HuH-7.5 (cell line): ENCODE measurements around the gene BTBD9.
"Not testable (repeated sequence)": the region's sequence is repeated elsewhere in the genome, so short reads cannot be mapped to it uniquely, and the experiment has no call there.

Experiments
- DNase-seq: peaks from one replicate; pipeline ENCODE4 v3.0.0; 2011; ENCODE audit warnings: low spot score

The BTBD9 gene

DNA sequence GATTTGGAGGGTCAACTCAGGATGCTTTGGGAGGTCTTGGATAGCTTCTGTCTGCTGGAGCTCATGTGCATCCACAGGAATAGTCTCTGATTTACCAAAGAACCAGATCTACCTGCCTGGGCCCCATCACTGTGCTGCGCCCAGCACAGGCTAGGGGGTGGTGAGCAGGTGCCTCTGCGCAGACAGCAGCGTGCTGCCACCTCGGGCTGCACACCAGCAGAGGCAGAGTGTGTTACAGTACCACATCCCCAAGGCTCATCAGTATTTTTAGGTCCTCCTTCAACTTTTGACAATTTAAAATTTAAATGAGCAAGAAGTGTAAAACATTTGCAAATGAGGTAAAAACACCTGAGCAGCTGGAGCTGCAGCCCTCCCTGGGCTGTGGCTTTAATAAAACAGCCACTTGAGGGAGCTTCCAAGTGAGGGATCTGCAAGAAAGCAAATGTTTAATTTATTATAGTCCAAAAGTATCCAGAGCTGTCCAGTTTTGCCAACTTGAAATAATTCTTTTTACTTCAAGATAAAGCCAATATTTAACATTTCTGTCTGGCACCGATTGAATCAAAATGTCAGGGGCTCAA, 495.3 kb downstream of the BTBD9 start:
- no peak for DNase-seq

- DNase-seq = no peak
These were observed 496.3 kb downstream of the BTBD9 start for GRCh38 chr6:38143191-38144150.

GRCh38 chr6:38142178-38142902, 497.4 kb downstream of the BTBD9 start:
- no peak for DNase-seq

- no peak for DNase-seq
These were observed 498.0 kb downstream of the BTBD9 start for GRCh38 chr6:38141716-38142115.

DNA sequence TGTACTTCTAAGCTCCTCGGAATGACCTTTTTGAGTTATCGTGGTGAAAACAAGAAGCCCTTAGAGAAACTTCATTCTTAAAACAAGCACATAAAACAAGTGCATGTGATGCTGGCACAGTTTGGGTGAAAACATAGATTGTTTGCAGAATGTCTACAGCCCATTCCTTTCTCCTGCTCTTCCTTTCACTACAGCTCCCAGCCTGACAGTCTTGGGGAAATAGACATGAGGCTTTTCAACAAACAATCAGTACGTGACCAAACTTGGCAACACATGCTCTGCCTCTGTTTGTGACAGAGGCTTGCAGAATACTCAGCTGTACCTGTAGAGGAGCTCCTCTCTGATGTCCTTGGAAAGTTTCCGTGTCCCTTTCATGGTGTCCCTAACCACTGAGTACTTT, 498.6 kb downstream of the BTBD9 start:
- DNase-seq = no peak

- DNase-seq = no peak
These were observed 501.4 kb downstream of the BTBD9 start for GRCh38 chr6:38138374-38138773.

GRCh38 chr6:38137608-38138265, 502.0 kb downstream of the BTBD9 start:
- no peak for DNase-seq

- no peak for DNase-seq
These were observed 503.2 kb downstream of the BTBD9 start for GRCh38 chr6:38136547-38136946.

DNA sequence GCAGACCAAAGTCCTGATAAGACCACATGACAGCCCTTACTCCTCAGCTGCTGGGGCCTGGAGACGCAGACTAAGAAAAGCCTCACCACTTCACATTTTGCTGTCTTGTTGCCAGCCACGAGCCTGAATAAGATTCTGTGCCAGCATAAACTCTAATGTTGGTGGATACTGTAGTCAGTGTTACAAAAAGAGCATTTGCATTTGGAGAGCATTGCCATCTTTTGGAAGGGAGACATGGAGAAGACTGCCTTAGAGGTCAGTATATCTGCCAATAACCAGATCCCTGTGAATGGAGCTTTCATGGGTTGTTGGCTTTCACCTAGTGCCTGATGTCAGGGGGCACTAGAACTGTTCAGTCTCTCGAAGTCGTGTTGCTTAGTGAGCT, 505.0 kb downstream of the BTBD9 start:
- DNase-seq = no peak

DNA sequence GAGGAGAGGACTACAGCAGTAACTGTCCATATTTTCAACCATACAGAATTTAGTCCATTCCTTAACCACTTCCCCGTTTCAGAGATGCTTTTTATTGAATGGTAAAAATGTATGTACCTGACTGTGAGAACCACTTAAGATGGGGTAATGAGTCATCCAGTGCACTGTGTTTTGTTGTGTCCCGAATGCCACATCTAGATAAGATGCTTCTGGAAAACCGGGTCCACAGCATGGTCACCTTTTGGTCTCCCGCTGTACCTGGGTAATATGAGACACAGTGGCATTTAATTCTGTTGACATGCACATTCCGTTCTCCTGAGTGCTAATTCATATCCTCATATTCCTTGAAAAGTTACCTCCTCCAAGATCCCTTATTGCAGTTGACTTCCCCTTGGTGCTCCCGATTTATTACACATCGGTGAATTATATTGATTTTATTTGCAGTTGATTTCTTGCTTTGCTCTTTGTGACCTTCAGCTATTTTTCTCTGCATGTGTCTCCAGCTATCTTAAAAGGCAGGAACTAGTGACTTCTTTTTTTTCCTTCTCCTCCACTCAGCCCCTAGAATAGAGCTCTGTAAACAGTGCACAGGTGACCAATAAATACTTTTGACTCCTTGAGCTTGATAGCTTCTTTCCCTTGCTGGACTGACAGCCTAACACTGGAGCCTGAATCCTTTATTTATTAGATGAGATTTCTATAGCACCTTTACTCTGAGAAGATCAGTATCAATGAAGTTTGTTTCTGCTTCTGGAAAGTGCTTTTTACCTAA, 505.6 kb downstream of the BTBD9 start:
- no peak for DNase-seq

DNA sequence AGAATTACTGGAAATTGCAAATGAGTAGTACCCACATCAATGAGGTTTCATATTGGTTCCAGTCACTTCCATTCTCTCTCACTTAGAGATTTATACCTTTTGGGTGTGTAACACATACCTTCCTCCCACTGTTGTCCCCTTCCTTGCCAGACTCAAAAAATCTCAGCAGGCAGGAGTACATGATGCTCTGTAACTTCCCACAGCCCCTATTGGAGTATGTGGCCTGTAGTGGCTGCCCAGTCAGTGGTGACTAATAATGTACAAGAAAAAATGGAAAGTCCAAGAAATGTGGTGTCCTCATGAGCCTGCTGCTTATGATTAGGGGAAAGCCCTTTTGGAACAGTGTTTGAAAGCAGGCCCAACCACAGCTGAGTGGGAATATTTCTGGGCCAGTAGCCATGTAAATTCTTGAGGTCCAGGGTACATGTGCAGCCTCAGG, 508.2 kb downstream of the BTBD9 start:
- no peak for DNase-seq

GRCh38 chr6:38127284-38127683, 512.4 kb downstream of the BTBD9 start:
- no peak for DNase-seq

- not testable (repeated sequence) for DNase-seq
These were observed 515.4 kb downstream of the BTBD9 start for GRCh38 chr6:38124224-38124926.

GRCh38 chr6:38119516-38119915, 520.2 kb downstream of the BTBD9 start:
- DNase-seq = no peak

DNA sequence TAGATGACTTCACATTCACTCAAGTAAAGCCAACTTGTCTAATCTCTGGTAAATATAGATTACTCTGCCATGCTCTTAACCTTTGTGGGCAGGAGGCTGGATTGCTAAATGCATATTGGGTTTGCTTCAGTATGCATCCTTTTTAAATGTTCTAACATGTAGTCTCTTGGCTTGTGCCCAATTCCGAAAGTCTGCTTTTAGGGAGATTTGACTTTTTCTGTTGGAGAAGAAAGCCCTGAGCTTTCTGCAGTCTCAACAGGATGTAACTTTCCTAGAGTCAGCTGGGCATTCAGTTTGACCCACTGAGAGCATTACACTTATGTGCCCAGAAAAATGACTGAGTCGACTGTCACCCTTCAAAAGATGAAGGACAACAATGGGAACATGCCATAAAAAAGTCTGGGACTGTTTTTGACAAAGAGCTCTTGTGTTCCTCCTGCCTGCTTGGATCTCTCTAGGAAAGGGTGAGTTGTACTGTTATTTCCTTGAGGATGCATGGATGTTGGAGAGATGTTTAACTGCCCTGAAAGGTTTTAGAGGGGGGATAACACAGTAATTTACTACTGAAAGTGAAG, 520.9 kb downstream of the BTBD9 start:
- no peak for DNase-seq
